Right cardiac atrium (tissue), 5 donors: Measurements from ENCODE around the gene ETS2. TPM values are rescaled to one million over a fixed set of nuclear protein-coding genes. Genes with fewer than 3 reads are reported as not detected.

Source experiments
- ATAC-seq, 2 donors: fragments of 200-7000 bp; cut with Tn5 transposase; one replicate each; pipeline versions ENCODE4 v1.8.0 to v1.9.1; 2020; ENCODE audit warnings: moderate library complexity in 2 of 2, mild to moderate bottlenecking in 1 of 2
- DNase-seq, 3 donors: peaks; one replicate each; pipeline ENCODE4 v3.0.0-alpha.2; 2020
- H3K27ac ChIP-seq: one replicate; pipeline ENCODE4 v1.5.1; 2013; ENCODE audit warnings: mild to moderate bottlenecking, low read length, control low read depth, moderate library complexity
- H3K27me3 ChIP-seq: one replicate; pipeline ENCODE4 v1.6.1; 2013; ENCODE audit not compliant: control insufficient read depth, insufficient read depth
- H3K4me1 ChIP-seq: one replicate; pipeline ENCODE4 v1.6.1; 2013; ENCODE audit warnings: low read length; ENCODE audit not compliant: control insufficient read depth, insufficient read depth
- H3K4me3 ChIP-seq: one replicate; pipeline ENCODE4 v1.5.1; 2013; ENCODE audit warnings: low read length, control low read depth
- H3K9me3 ChIP-seq: one replicate; pipeline ENCODE4 v1.6.1; 2013; ENCODE audit warnings: low read length; ENCODE audit not compliant: control insufficient read depth
- WGBS: extraction: QIAGEN DNeasy Blood & Tissue Kit; methylation state at CpG from one replicate; pipeline ENCODE4 v1.1.7; 2013; 5-methylcytosine and 5-hydroxymethylcytosine counted together
- intact Hi-C, 4 donors: fragments of 100-400 bp; cut with DNase I; formaldehyde crosslinking; loops; one replicate each; pipeline versions ENCODE4 v1.11.0 to v1.14.0; 2022 to 2023
- polyA plus RNA-seq: library from polyadenylated mRNA; stranded (reverse); fragments of 200-250 nt; gene quantifications from one replicate; pipeline ENCODE4 v1.2.3, GENCODE V29; 2013
- total RNA-seq, 4 donors: library from RNA; stranded (reverse); fragmentation: NEBNext Ultra II Directional; extraction: Animal tissue kit (Norgen Biotek cat#: 25700); gene quantifications; one replicate each; pipeline ENCODE4 v1.2.1, GENCODE V29; 2021
- donor health status: healthy with polysubstance abuse.
- donor health status: DM: no; HTN: yes; CAD: no.
- donor health status: DM: no; HTN: no; CAD: no.
- donor health status: DM: no; HTN: yes; CAD: no; lungs with severe emphysema.
- donor health status: DM: yes; HTN: yes; CAD: no.

Gene ETS2
- total and polyA plus RNA-seq, 5 donors = 29.7 to 76.3 (median 44.4) TPM

DNA sequence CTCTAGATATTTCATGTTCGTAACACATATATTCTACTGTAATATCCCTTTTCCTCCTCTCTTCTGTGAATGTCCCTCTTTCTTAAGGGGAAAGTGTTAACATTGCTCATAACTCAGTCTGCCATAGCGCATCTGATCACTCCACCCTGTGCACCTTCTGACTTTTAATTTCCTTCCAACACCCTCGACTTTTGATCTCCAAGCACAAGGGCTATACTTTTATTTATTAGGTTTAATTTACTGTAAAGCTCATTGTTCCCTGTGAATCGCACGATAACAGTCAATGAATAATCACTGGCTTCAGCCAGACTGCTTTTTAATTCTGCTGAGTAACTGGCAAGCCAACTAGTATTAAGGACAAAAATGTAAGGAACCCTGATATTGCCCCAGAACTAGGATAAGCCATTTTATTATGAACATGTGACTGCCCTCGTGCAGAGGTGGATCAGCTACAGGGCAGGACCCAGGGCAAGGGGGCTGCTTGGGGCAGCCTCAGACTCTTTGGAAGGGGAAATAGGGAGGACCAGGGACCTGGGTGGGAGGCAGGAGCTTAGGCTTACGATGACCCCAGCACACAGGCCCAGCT, 2.6 kb upstream of the ETS2 start:
- no peaks in the 10 kb centered on the region for H3K9me3 ChIP-seq
- WGBS = 76% methylated on average over 7 of the region's 7 CpGs
- peaks cover 3% of the 10 kb centered on the region for H3K4me1 ChIP-seq
- H3K27ac ChIP-seq = no peak overlapping the region
- no peak for DNase-seq
- H3K27me3 ChIP-seq = no peaks in the 10 kb centered on the region
- no peak for ATAC-seq
- no peak overlapping the region for H3K4me3 ChIP-seq
- intact Hi-C loops = loop anchor here in 3 of 4 donors (5.0 to 10.0 kb wide), 6 partner anchors 46 to 324 kb away; no protein-coding TSS in a partner anchor

GRCh38 chr21:38804030-38804788, 1.5 kb upstream of the ETS2 start:
- ATAC-seq (no peak), DNase-seq (no peak)
- H3K27me3 ChIP-seq = no peaks in the 10 kb centered on the region
- intact Hi-C loops = loop anchor here in 3 of 4 donors (5.0 to 10.0 kb wide), 6 partner anchors 47 to 323 kb away; no protein-coding TSS in a partner anchor
- H3K9me3 ChIP-seq = no peaks in the 10 kb centered on the region
- H3K4me1 ChIP-seq = peaks cover 5% of the 10 kb centered on the region
- H3K27ac ChIP-seq = no peak overlapping the region
- no peak overlapping the region for H3K4me3 ChIP-seq
- 83% methylated on average over 13 of the region's 13 CpGs for WGBS

DNA sequence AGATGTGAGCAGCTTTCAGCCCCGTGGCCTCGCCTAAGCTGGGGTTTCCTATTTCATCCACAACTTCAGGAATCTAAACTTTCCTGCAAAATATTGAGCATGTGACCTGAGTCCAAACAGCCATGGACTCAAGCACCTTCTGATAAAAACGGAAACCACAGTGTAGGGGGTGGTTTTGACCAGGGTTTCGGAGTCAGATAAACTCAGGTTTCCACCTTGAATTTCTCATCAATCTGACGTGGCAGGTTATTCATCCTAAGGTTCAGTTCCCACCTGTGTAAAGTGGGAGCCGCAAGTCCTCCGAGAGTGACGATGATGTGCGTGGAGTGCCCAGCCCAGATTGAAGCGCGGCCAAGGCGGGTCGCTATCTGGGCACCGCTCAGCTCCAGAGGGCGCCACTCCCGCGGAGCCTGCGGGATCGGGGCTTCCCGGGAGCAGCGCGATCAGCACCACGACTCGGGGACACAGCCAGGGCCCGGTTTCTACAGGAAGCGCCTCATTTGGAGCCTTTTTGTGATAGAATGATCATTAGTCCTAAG, 871 bp upstream of the ETS2 start:
- Histone ChIP-seq H3K27ac (peak overlapping the region; percentile 68), H3K4me1 (peaks cover 5% of the 10 kb centered on the region), H3K9me3 (no peaks in the 10 kb centered on the region), H3K4me3 (peak overlapping the region; percentile 89), H3K27me3 (no peaks in the 10 kb centered on the region)
- WGBS = 13% methylated on average over 26 of the region's 26 CpGs
- ATAC-seq (peak; percentile 76 to 79), DNase-seq (peak; percentile 78 to 92 (median 92))
- intact Hi-C loops = loop anchor here (5.0 to 10.0 kb wide), 11 partner anchors 48 to 322 kb away; no protein-coding TSS in a partner anchor

GRCh38 chr21:38806153-38806941, 618 bp downstream of the ETS2 start:
- DNase-seq = peak; percentile 53 to 82 (median 82)

GRCh38 chr21:38806942-38807284, 1.2 kb downstream of the ETS2 start:
- H3K27ac ChIP-seq = peak overlapping the region; percentile 68
- DNase-seq (no peak), ATAC-seq (no peak)
- WGBS = 15% methylated on average over 9 of the region's 9 CpGs
- no peaks in the 10 kb centered on the region for H3K27me3 ChIP-seq
- peak overlapping the region; percentile 89 for H3K4me3 ChIP-seq
- intact Hi-C loops = loop anchor here in 3 of 4 donors (5.0 to 10.0 kb wide), 9 partner anchors 58 to 318 kb away; no protein-coding TSS in a partner anchor
- no peaks in the 10 kb centered on the region for H3K9me3 ChIP-seq
- H3K4me1 ChIP-seq = peaks cover 7% of the 10 kb centered on the region

More at GRCh38 chr21:38806153-38806941, 618 bp downstream of the ETS2 start:
- H3K27me3 ChIP-seq = no peaks in the 10 kb centered on the region
- WGBS = under 1% methylated on average over 72 of the region's 72 CpGs
- peak; percentile 3 to 7 for ATAC-seq
- H3K4me3 ChIP-seq = peak overlapping the region; percentile 89
- peaks cover 5% of the 10 kb centered on the region for H3K4me1 ChIP-seq
- H3K27ac ChIP-seq = peak overlapping the region; percentile 68
- intact Hi-C loops = loop anchor here in 3 of 4 donors (5.0 to 10.0 kb wide), 9 partner anchors 58 to 318 kb away; no protein-coding TSS in a partner anchor
- no peaks in the 10 kb centered on the region for H3K9me3 ChIP-seq

DNA sequence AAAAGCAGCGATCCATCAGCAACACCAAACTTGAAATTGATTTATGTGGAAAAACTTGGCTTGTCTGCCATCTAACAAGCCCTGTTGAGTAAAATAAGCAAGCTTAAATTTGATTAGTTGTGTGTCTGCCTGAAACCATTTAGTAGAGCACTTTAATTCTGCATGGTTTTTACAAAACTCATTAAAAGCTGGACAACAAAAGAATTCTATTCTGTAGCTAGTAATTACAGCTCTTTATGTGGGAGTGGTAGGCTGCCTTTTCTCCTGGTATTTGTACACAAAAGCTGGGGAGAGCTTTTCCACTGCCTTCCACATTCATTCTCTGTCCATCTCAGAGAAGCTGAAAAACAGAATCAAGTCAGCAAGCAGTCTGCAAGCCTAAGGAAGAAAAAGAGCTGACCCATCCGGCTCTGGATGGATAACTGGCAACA, 1.7 kb downstream of the ETS2 start:
- H3K4me1 ChIP-seq = peaks cover 7% of the 10 kb centered on the region
- no peak for DNase-seq

DNA sequence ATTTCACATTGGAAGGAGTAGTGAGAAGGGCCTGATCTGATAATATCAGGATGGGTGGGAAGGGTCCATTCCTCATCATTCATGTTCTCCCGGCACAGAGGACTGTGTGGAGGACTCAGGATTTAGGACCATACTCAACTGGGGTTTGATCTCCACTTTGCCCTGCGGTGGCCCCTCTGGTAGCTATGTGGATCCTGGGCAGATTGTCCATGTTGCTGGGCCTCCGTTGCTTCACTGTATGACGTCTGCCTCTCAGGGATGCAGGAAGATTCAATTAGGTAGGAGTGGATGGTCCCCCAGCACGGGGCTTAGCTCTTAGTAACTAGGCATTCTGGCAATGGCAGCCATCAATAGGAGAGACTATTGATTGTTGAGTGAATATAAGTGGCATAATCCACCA, 2.3 kb downstream of the ETS2 start:
- H3K4me1 ChIP-seq = peaks cover 7% of the 10 kb centered on the region
- H3K27me3 ChIP-seq = no peaks in the 10 kb centered on the region
- peak overlapping the region; percentile 89 for H3K4me3 ChIP-seq
- H3K9me3 ChIP-seq = no peaks in the 10 kb centered on the region
- no peak for ATAC-seq
- WGBS = 60% methylated on average over 5 of the region's 5 CpGs
- no peak for DNase-seq
- intact Hi-C loops = loop anchor here in 3 of 4 donors (5.0 to 10.0 kb wide), 9 partner anchors 57 to 317 kb away; no protein-coding TSS in a partner anchor
- peak overlapping the region; percentile 86 for H3K27ac ChIP-seq

More for the DNA sequence above, 1.7 kb downstream of the ETS2 start:
- intact Hi-C loops = loop anchor here in 3 of 4 donors (5.0 to 10.0 kb wide), 9 partner anchors 57 to 317 kb away; no protein-coding TSS in a partner anchor
- no peak for ATAC-seq
- Histone ChIP-seq H3K4me3 (peak overlapping the region; percentile 89), H3K27ac (peak overlapping the region; percentile 86), H3K27me3 (no peaks in the 10 kb centered on the region), H3K9me3 (no peaks in the 10 kb centered on the region)
- WGBS = 31% methylated on average over 2 of the region's 2 CpGs

DNA sequence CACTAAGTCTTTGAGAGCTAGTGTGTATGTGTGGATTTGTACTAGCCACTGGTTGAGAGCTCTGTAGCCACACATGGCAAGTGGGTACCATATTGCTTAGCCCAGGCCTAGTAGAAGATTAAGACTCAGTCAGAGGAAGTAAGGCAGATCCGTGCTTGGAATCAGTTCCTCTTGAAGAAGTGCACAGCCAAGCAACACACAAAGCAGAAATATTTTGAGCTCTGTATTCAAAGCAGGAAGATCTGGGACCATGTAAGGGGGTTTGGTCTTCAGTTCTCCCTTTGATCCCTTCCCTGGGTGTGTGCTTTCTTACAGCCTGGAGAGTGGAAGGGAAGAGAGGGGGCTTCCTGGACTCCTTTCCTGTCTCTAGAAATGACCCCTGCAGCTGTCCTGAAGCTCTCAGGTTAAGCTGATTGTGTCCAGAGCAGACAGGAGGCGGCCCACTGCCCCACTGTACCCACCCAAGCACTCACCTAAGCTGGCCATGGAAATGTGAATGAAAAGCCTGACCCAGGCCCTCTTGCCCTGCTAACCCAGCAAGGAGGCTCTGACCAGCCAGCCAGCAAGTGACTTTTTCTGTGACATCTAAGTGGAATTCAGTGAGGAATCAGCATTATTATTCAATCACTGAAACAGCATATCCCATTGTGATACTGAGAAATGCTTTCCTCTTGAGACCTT, 3.6 kb downstream of the ETS2 start:
- DNase-seq (no peak), ATAC-seq (no peak)
- peaks cover 7% of the 10 kb centered on the region for H3K4me1 ChIP-seq
- H3K27me3 ChIP-seq = no peaks in the 10 kb centered on the region
- WGBS = 52% methylated on average over 2 of the region's 2 CpGs
- no peaks in the 10 kb centered on the region for H3K9me3 ChIP-seq
- H3K4me3 ChIP-seq = peak overlapping the region; percentile 89
- H3K27ac ChIP-seq = peak overlapping the region; percentile 67
- intact Hi-C loops = loop anchor here in 3 of 4 donors (5.0 to 10.0 kb wide), 9 partner anchors 55 to 315 kb away; no protein-coding TSS in a partner anchor

DNA sequence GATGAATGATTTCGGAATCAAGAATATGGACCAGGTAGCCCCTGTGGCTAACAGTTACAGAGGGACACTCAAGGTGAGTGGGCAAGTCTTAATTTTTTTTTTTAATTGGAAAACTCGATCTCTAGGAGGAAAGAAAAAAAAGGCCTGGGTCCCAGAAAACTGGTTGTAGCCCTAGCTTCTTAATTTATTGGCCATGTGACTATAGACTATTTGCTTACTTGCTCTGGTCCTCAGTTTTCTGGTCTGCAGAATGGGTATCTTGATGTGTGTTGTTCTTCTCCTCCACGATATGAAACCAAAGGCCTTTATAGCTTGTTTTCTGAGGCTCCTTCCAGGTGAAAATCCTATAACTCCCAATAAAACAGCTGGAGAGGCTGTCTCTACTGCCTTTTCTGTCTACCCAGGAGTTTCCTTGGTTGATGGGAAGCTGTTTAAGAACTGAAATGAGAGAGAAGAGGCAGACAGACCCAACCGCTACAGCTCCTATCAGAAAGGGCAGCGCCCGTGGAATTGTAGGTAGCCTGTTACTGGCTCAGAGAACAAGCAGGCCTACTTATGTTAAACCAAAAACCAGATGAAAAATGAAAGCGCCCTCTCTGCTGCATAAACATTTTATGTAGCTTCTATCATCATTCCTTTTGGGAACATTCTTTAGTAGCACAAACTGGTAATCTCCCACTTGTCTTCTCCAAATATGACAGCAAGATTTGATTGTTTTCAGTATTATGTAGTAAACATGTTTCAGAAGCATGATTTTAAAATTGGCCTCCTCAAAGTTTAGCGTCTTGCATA, 4.5 kb downstream of the ETS2 start:
- no peaks in the 10 kb centered on the region for H3K27me3 ChIP-seq
- H3K4me3 ChIP-seq = no peak overlapping the region
- WGBS = 75% methylated on average over 8 of the region's 8 CpGs
- ATAC-seq (no peak), DNase-seq (no peak)
- H3K4me1 ChIP-seq = peaks cover 7% of the 10 kb centered on the region
- intact Hi-C loops = loop anchor here in 1 of 4 donors (10.0 kb wide), 1 partner anchor 105 kb away; no protein-coding TSS in a partner anchor
- H3K27ac ChIP-seq = peak overlapping the region; percentile 17
- H3K9me3 ChIP-seq = no peaks in the 10 kb centered on the region
